Skeletal muscle cell (primary cell): Measurements from ENCODE around the gene PPP1R1B.

ENCODE experiments used
- DNase-seq: peaks from one replicate; pipeline ENCODE4 v3.0.0-alpha.2; 2010; ENCODE audit warnings: low read depth
- H3K4me3 ChIP-seq: 2 replicates; pipeline ENCODE4 v1.5.1; 2011; ENCODE audit warnings: low read depth, mild to moderate bottlenecking, control low read depth, low read length, moderate library complexity

Gene PPP1R1B

GRCh38 chr17:39675390-39676082 is 48.8 kb downstream of the PPP1R1B start:
- no peak overlapping the region for H3K4me3 ChIP-seq
- DNase-seq = no peak

- DNase-seq = no peak
- no peak overlapping the region for H3K4me3 ChIP-seq
These were observed 49.6 kb downstream of the PPP1R1B start for GRCh38 chr17:39676198-39676819.

GRCh38 chr17:39677072-39677471 is 50.3 kb downstream of the PPP1R1B start:
- DNase-seq = no peak
- H3K4me3 ChIP-seq = no peak overlapping the region

GRCh38 chr17:39677542-39678339 is 51.0 kb downstream of the PPP1R1B start:
- H3K4me3 ChIP-seq = no peak overlapping the region
- DNase-seq = no peak

GRCh38 chr17:39678340-39679116 is 51.8 kb downstream of the PPP1R1B start:
- no peak for DNase-seq
- no peak overlapping the region for H3K4me3 ChIP-seq

GRCh38 chr17:39679521-39680192 is 52.9 kb downstream of the PPP1R1B start:
- no peak for DNase-seq
- H3K4me3 ChIP-seq = no peak overlapping the region

- DNase-seq = no peak
- no peak overlapping the region for H3K4me3 ChIP-seq
These were observed 56.7 kb downstream of the PPP1R1B start for GRCh38 chr17:39683295-39683939.

- DNase-seq = no peak
- no peak overlapping the region for H3K4me3 ChIP-seq
These were observed 57.8 kb downstream of the PPP1R1B start for GRCh38 chr17:39684369-39685192.
